CD4-positive, alpha-beta T cell treated with Interleukin-17A for 1 hour (primary cell): ENCODE data around the gene DDX41.

Experiments
- DNase-seq: peaks from one replicate; pipeline ENCODE4 v3.0.0-alpha.2; 2020

The DDX41 gene

DNA sequence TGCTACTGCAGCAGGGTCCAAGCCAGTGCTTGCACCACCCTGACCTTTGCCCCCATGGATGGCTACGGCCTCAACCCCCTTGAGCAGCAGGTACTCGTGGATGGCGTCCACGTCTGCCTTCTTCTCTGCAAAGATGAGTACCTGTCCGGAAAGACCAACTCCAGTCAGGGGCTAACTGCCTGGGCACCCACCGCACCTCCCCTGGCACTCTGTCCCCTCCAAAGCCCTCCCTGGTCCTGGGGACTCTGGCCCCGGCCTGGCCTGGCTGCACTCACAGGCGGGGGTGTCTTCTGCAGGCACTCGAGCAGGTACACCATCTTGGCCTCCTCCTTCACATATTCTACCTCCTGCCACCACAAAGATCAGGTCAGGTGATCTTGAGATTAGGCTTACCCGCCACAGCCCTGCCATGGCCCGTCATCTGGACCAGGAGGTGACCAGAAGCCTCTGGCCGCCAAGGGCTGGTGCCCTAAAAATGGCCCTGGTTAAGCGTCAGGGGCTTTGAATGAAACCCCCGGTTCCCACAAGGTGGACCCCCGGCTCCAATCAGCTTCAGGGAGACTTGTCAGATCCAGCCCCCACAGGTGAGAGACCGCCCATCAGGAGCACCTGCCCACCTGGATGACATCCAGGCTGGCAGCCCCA lies 3.9 kb downstream of the DDX41 start:
- no peak for DNase-seq

DNA sequence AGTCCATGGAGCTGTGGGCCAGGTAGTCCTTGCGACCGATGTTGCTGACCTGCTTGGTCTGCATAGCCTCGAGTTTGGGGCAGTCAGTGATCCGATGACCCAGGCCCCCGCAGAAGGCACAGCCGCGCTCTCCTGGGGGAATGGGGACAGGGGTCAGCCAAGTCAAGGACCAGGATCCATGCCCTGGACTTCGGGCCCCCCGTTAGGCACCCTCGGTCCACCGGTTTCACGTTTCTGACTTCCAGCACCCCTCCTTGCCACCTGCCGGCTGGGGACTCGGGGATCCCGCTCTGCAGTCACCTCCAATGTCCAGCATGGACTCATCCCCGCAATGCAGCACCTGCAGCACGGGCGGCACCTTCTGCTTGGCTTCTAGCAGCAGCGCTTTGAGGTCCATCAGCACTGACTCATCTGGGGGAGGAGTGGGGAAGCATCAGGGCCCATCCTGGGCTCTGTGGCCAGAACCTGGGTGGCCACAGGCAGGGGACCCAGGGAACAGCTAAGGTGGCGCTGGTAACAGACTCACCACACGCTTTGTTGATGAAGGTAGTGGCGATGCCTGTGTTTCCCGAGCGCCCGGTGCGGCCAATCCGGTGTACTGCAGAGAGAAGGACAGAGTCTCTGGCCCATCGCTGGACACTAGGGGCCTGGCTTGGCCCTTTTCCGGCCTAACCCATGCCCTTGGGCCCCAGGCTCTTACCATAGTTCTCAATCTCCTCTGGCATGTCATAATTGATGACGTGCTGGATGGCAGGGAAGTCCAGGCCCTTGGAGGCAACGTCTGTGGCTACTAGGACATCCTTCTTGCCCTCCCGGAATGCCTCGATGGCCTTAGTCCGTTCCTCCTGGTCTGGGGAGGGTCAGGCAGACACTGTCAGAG lies 4.7 kb downstream of the DDX41 start:
- DNase-seq, result no peak

DNA sequence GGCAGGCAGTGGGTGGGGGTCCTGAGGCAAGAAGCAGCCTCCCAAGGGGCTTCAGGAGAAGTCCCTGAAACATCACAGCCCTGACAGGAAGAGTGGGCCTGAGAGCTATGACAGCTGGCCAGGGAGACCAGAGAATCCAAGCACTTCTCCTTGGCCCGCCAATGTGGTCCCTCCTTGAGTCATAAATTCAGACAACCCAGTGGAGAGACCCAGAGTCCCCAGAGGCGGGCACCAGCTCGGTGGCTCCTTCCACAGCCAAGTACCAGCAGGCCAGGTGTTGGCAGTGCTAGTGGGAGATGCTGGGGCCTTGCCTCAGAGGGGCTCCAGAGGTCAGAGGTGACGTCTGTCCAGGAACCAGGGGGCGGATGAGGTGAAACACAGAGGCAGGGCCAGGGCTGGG lies 5.6 kb downstream of the DDX41 start:
- no peak for DNase-seq

DNA sequence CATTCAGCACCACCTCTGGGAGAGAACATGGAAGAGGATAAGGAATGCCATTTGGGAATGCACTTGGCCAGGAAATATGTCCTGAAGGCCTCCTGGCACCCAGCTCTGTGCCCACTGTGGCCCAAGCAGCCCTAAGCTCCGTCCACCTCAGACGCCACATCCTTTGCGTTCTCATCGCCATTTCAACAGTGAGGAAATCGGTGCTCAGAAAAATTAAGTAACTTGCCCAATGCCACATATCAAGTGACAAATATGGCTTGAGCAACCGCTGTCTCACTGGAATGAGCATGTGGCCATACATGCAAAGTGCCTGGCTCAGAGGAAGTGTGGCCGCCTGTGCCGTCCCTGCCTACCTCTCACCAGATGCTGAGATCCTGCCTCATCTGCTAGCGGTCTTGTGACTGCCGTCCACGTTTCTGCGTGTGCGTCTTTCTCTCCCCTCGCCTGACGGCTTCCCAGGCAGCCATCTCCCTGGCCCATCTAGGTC lies 6.2 kb downstream of the DDX41 start:
- peak; percentile 17 for DNase-seq

DNA sequence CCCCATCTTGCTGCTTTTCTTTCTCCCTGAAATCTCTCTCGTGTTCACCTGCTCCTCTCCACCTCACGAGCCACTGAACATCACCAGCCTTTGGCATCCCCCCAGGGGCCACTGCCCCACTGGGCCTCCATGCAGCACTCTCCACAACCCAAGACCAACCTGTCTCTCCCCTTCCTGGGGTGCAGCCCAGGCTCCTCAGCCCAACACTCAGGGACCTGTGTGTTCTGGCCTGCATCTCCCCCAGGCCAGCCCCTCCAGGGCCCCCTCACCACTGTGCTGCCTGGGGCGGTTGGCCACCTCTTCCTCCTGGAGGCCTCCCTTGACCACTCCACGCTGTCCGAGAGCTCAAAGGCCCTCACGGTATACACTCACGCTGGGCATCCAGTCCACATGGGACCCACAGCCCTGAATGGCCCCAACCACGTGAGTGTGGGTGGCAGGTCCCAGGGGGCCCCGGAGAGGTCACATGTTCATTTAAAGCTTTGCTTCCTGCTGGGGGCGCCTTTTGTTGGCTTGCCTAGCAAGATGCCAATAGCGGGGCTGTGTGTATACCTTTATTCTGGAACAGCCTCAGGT lies 6.7 kb downstream of the DDX41 start:
- no peak for DNase-seq

DNA sequence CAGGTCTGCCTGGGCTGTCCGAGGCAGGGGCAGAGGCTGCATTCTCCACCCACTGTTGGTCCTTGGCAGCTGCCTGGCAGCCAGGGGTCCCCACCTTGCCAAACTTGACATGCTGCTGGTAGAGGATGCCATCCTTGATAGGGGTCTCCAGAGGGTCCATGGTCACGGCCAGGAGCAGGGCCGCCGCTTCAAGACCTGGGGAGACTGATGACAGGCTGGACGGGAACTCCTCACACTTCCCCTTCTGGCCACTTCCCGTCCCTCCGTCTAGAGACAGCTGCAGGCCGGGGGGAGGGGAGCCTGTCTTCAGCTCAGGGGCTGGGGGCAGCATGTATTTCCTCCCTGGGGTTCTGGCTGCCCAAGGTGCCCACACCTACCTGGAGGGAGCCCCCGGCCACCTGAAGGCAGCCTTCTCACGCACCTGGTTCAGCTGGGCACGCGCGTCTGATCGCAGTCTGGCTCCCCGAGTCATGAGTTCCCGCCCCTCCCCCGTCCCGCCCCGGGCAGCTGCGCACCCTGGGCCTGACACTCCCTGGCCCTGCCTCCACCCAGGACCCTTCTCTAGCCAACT lies 7.3 kb downstream of the DDX41 start, which contains the start of gene DOK3:
DOK3 (minus strand) TSS at position 446 of the 571 bp plus-strand sequence; CDS start at position 160, 286 bp downstream.
- DNase-seq, result no peak

DNA sequence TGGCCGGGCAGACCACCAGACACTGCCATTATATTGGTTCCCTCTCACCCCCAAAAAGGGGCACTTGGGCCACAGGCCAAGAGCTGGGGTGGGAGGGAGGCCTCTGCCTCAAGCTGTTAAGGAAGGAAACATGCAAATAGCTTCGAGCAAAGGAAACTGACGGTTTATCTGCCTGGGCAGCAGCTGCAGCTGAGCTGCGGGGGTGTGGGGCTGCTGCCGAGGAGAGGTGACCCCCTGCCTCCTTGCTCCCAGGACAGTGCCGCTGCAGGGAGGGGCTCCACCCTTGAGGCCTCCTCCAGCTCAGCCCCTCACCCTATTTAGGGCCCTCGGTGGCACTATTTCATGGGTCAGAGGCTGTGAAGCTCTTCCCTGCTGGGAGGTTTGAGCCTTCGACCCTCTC lies 7.9 kb downstream of the DDX41 start:
- DNase-seq, result no peak

DNA sequence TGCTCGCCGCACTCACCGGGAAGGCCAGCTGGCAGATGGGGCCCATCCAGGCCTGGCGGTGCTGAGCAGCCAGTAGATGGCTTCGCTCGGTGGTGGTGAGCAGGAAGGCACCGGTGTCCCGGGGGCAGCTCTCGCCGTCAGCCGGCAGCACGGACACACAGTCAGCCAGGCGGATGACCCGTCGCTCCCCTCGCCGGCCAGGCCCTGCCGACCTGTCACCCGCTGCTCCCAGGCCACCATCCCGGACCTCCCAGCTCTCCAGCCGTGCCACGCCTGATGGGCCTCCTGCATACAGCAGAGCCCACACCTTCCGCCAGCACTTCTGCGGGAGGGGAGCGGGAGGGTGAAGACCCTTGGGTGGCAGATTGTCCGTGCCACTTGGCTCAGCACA lies 8.5 kb downstream of the DDX41 start:
- no peak for DNase-seq

DNA sequence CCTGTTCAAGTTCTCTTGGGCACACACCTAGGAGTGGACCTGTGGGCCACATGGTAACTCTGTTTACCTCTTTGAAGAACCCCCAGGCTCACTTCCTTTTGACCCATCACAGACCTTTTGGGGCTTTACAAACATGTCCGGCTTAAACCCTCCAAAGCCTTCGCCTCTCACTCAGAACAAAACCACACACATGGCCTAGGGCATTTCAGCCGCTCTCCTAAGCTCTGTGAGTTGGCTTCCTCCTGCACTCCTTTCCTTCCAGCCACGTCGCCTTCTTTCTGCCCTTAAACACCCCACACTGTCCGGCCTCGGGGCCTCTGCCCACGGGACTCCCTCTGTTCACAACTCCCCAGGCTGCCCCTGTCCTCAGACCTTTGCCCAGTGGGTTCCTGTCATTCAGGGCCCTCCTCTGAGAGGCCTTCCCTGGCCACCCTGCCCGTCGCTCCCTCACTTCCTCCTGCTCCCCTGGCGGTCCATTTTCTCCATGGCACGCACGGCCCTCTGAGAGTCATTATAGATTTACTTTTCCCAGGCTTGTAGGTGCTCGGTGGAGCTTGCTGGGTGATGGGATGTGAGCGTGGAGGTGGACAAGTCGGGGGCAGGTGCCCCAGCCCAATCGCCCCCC lies 9.1 kb downstream of the DDX41 start:
- DNase-seq, result no peak

DNA sequence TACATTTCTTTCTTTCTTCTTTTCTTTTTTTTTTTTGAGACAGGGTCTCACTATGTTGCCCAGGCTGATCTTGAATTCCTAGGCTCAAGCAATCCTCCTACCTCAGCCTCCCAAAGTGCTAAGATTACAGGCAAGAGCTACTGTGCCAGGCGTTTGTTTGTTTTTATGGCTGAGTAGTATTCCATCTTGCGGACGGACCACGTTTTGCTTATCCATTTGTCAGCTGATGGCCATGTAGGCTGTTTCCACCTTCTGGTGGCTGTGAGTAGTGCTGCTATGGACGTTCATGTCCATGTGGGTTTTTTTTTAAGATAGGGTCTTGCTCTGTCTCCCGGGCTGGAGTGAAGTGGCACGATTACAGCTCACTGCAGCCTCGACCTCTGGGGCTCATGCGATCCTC lies 9.6 kb downstream of the DDX41 start:
- DNase-seq, result no peak

DNA sequence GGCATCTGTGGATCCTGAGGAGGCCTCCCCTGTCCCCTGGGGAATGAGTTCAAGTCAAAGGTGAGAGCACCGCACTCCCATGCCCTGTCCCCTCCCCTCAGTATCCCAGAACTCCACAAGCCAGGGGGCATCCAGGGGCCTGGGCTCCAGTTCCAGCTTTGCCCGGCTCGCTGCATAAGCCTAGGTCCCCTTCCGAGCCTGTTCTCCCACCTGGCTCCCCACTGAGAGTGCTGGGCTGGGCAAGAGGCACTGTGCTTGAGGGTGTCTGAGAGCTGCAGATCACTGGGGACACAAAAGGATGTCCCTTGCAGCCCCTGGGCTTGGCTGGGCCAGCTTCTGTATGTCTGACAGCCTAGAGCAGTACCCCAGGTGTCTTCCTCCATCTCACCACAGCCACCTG lies 11.7 kb downstream of the DDX41 start:
- no peak for DNase-seq

DNA sequence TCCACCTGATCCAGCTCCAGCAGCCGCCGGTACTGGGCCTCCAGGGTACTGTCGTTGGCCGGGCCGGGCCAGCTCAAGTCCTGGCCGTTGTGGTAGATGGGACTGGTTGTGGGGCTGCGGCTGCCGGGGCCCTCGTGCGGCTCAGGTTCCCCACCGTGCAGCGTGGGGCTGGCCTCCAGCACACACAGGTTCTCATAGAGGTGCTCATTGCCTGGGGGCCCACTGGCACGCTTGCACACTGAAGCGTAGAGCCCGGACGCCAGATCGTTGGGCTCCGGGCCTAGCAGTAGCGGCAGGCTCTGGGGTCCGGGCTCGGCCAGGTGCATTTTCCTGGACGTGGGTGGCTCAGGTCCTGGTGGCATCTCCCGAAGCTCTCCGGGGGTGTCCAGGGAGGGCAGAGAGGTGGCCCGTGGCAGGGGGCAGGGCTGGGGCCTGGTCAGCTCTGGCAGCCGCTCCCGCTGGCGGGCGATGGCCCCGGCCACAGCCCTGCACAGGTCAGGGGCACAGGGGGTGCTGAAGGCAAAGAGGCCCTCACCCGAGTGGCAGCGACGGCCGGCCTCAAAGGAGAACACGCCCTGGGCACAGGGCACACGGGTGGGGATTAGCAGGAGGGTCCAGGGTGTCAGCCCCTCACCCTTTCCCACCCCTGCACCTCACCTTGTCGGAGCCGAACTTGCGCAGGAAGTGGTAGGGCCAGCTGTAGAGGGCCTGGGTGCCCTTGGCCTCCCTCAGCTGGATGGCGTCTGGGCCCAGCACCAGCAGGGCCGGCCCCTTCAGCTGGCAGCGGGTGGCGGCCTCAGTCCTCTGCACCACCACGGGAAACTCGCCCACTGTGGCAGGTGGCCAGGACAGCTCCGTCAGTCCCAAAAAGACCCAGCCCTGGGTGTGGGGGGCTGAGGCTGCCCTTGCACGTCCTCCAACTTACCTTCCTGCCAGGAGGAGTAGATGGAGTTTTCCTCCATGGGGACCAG lies 12.4 kb downstream of the DDX41 start:
- no peak for DNase-seq

DNA sequence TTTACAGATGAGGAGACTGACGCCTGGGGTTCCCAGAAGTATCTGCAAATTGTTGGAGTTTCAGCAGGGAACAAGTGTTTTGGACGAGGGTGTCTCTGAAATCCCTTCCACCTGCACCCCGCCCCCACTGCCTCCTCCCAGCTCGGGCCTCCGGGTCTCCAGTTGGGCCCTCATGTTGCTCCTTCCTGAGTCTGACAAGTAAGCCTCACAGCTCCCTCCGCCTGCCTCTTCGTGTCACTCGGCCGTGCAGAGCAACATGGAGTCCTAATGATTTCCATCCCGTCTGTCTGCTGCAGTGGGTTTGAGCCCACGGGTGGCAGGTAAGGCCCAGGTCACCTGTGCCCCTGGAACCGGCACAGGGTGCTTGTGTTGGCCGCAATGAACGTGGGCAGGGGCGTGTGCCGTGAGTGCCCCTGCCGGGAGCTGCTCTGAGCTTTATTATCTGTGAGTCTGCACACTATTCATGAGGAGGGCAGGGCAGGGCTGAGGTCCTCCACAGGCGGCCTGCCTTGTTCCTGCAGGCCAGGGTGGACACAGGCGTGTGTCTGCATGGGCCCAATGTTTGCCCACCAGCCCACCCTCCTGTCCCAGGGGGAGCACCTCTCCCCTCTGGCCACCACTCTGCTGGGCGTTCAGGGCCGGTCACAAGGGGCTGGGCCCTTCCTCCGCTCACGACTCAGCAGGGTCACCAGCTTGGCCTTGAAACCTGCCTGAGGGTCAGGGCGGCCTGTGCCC lies 13.2 kb downstream of the DDX41 start:
- no peak for DNase-seq

DNA sequence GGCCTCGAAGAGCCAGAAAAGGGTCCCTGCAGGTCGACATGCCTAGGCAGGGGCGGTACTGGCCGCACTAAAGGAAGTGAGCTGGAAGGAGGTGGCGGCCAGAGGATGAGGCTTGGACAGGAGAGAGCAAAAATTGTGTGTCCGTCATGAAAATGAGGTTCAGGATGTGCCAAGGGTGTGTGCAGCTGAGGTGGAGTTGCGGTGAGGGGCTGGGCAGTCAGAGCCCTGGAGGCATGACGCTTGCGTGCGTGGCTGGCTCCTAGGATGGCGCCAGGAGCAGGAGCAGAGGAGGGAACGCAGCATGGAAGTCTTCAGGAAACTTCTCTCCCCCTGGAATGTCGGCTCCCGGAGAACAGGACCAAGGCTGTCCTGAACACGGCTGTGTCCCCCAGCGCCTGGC lies 13.9 kb downstream of the DDX41 start:
- DNase-seq, result no peak

DNA sequence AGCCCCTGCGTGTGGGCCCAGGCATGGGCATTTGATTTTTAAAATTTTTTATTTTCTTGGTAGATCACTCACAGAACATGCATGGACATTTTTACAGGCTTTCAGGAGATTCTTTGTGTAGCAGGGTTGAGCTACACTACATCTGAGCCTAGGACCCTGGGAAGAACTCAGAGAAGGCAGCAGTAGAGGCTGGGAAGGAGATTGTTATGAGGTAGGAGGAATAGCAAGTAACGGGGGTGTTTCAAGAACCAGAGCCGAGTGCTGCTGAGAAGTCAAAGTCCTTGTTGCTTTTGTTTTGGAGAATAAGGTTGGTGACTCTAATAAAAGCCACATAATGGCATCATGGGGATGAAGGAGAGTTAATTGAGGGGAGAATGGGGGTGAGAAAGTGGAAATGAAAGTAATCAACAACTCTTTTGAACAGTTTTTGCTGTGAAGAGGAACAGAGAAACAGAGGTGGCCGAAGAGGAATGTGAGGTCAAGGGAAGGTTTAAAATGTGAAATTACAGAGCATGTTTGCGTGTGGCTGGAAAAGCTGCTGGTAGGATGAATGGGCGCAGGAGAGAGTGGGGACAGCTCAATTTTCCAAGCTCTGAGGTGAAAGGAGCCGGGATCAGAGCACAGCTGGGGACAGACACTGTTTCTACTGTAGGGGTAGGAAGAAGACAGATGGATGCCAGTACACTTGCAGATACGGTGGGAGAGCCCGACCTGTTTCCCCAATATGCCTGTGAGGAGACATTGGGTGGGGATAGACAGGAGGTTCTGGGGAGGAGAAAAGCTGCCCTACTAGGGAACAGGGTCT lies 14.7 kb downstream of the DDX41 start:
- no peak for DNase-seq

DNA sequence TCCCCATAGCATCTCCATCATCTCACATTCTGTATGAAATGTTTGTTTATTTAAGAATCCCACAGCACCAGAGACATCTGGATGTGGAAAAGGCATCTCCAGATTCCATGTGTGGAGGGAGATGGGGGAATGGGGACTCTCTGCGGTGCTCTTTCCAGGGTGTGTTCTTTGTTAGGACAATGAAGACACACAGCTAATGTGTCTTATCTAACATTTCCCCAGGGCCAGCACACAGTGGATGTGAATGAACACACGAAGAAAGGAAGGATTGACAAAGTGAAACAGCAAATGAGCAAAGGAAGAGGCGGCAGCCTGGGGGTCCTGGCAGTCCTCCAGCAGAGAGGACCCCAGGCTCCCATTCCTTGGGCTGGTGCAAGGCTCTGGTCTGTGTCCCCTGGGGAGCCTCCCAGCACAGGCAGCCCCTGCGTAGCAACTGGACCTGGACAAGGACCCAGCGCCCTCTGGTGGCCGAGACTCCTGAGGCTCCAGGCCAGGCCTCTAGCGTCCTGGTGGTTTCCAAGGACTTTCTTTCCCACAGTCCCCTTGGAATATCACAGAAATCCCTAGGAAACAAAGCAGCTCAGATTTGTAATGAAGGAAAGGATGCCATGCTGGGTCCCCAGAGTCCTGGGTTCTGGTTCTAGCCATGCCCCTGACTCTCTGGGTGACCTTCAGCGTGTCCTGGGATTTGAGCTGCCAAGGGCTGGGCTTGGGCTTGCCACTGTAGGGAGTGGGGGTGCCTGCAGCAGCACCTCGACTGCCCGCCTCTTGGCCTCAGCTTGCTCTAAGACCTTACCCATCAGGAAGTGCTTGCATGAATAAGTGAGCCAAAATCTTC lies 15.9 kb downstream of the DDX41 start:
- peak; percentile 83 for DNase-seq

DNA sequence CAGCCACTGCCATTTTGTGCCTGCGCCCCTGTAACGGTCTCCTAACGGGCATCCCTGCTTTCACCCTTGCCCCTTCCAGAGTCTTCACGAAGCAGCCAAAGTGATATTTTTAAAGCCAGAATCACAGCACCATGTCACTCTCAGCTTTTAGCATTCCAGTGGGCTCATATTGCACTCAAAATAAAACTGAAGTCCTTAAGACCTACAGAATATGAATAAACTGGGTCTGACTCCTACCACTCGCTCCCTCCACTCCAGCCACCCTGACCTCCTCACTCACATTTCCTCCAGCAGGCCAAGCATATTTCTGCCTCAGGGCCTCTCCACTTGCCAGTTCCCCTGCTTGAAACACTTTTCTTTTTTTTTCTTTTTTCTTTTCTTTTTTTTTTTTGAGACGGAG lies 16.9 kb downstream of the DDX41 start:
- no peak for DNase-seq

DNA sequence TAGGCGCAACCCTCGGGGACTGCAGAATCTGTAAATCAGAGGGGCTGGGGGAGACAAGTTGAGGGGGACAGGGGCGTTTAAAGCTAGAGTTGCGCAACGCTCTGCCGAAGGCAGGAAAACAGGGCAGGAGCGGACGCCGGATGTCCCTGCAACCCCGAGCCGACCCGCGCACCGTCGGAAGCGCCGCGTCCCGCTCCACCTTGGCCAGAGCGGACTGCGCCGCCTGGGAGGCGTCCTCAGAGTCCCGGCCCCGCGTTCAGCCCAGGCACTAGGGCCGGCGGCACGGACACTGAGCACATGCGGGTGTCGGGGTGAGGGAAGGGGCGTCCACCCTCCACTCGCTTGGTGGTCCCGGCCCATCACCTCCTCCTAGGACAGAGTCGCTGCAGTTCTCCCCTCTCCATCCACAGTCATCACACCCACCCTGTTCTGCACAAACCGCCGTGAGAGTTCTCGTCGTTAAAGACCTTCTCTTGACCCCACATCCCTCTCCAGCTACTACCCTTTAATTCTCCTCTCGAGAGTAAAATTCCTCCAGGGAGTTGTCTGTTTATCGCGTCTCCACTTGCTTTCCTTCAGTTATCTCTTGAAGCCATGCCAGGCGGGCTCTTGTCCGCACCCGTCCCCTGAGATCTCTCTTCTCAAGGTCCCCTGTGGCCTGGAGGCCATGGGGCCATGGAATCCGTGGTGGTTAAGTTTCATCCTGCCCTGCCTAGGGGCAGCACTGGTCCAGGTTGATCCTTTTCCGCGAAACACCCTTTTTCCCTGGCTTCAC lies 18.6 kb downstream of the DDX41 start:
- no peak for DNase-seq
